OCI-LY7 (cell line): Measurements from ENCODE around the gene CTDSPL. TPM values are rescaled to one million over a fixed set of nuclear protein-coding genes. Genes with fewer than 3 reads are reported as not detected.

Experiments
- BruUV-seq: library from RNA; stranded (reverse); fragments of 400-500 nt; replicated peaks from 2 replicates; lab custom pipeline; 2021; lab: Mats Ljungman, UMichigan
- CTCF ChIA-PET: fragments of 300-600 bp; sonication (Branson Sonifier 250); formaldehyde crosslinking; loops from one replicate; lab custom pipeline; 2022; ENCODE audit warnings: antibody characterized with exemption; ENCODE audit not compliant: unreplicated experiment; lab: Charles Lee
- POLR2A ChIA-PET: fragments of 300-600 bp; sonication (Branson Sonifier 250); formaldehyde crosslinking; loops from one replicate; lab custom pipeline; 2022; ENCODE audit warnings: antibody characterized with exemption; lab: Charles Lee
- DNase-seq: peaks from one replicate; pipeline ENCODE4 v3.0.0-alpha.2; 2015; ENCODE audit warnings: low spot score
- H2AFZ ChIP-seq: fragments of 200-600 bp; sonication (generic), shearing (Covaris generic); 2 replicates; pipeline ENCODE4 v1.6.1; 2014; ENCODE audit warnings: mild to moderate bottlenecking, antibody characterized with exemption, low read length, moderate library complexity
- H3K27ac ChIP-seq: fragments of 200-600 bp; sonication (generic); 2 replicates; pipeline ENCODE4 v1.5.1; 2014; ENCODE audit warnings: mixed run types, low read depth, mild to moderate bottlenecking, moderate library complexity, low read length, inconsistent platforms; ENCODE audit not compliant: poor library complexity, severe bottlenecking
- H3K36me3 ChIP-seq: fragments of 200-600 bp; sonication (generic); 2 replicates; pipeline ENCODE4 v1.6.1; 2014; ENCODE audit warnings: mild to moderate bottlenecking, antibody characterized with exemption, low read length, moderate library complexity, mixed read lengths; ENCODE audit not compliant: insufficient read depth
- H3K4me1 ChIP-seq: fragments of 200-600 bp; sonication (generic); 2 replicates; pipeline ENCODE4 v1.5.1; 2014; ENCODE audit warnings: mild to moderate bottlenecking, low read length; ENCODE audit not compliant: insufficient read depth, poor library complexity, severe bottlenecking
- H3K4me2 ChIP-seq: fragments of 200-600 bp; sonication (generic); 2 replicates; pipeline ENCODE4 v1.6.1; 2014; ENCODE audit warnings: mild to moderate bottlenecking, low read length
- H3K4me3 ChIP-seq: fragments of 200-600 bp; sonication (generic); 2 replicates; pipeline ENCODE4 v1.5.1; 2014; ENCODE audit warnings: mild to moderate bottlenecking, low read depth, low read length; ENCODE audit not compliant: poor library complexity, severe bottlenecking
- H3K79me2 ChIP-seq: fragments of 200-600 bp; sonication (generic); 2 replicates; pipeline ENCODE4 v1.6.1; 2016; ENCODE audit warnings: low read depth, mild to moderate bottlenecking, low read length, moderate library complexity, mixed read lengths; ENCODE audit not compliant: insufficient read depth
- H3K9me2 ChIP-seq: fragments of 200-600 bp; sonication (generic); 2 replicates; pipeline ENCODE4 v1.6.1; 2016; ENCODE audit warnings: mild to moderate bottlenecking, low read length, mixed read lengths; ENCODE audit not compliant: insufficient read depth
- H3K9me3 ChIP-seq: fragments of 200-600 bp; sonication (generic); 2 replicates; pipeline ENCODE4 v1.6.1; 2014; ENCODE audit warnings: mild to moderate bottlenecking, mixed run types, low read length, mixed read lengths
- H4K20me1 ChIP-seq: fragments of 200-600 bp; sonication (generic); 2 replicates; pipeline ENCODE4 v1.6.1; 2014; ENCODE audit warnings: mild to moderate bottlenecking, antibody characterized with exemption, low read length, moderate library complexity, mixed read lengths; ENCODE audit not compliant: insufficient read depth
- EZH2phosphoT487 ChIP-seq: fragments of 200-600 bp; sonication (generic); IDR thresholded peaks from 2 replicates; pipeline ENCODE4 v1.6.1; 2018; ENCODE audit warnings: low read depth, borderline replicate concordance, mild to moderate bottlenecking, mixed run types, antibody characterized with exemption, low read length, moderate library complexity, mixed read lengths
- intact Hi-C: fragments of 100-400 bp; cut with micrococcal nuclease; formaldehyde crosslinking; loops from one replicate; pipeline ENCODE4 v1.10.0; 2022; ENCODE audit not compliant: unreplicated experiment
- total RNA-seq, 2 experiments: library from RNA; depleted of rRNA in 1 of 2; stranded (reverse); fragments of >200 nt in 1 of 2; shearing (Covaris generic) in 1 of 2; gene quantifications; 2 replicates each; pipeline ENCODE4 v1.2.3, GENCODE V29; 2014 to 2022
- TF ChIP-seq, protein P1 (sequence below): fragments of 200-600 bp; sonication (generic); conservative IDR thresholded peaks from 2 replicates; pipeline ENCODE4 v1.5.1; 2014; ENCODE audit warnings: mild to moderate bottlenecking, antibody characterized with exemption, low read length, moderate library complexity, mixed read lengths

Gene CTDSPL
- total RNA-seq, 2 experiments from 2014 or later, result 0.38 TPM; not detected in 1

DNA sequence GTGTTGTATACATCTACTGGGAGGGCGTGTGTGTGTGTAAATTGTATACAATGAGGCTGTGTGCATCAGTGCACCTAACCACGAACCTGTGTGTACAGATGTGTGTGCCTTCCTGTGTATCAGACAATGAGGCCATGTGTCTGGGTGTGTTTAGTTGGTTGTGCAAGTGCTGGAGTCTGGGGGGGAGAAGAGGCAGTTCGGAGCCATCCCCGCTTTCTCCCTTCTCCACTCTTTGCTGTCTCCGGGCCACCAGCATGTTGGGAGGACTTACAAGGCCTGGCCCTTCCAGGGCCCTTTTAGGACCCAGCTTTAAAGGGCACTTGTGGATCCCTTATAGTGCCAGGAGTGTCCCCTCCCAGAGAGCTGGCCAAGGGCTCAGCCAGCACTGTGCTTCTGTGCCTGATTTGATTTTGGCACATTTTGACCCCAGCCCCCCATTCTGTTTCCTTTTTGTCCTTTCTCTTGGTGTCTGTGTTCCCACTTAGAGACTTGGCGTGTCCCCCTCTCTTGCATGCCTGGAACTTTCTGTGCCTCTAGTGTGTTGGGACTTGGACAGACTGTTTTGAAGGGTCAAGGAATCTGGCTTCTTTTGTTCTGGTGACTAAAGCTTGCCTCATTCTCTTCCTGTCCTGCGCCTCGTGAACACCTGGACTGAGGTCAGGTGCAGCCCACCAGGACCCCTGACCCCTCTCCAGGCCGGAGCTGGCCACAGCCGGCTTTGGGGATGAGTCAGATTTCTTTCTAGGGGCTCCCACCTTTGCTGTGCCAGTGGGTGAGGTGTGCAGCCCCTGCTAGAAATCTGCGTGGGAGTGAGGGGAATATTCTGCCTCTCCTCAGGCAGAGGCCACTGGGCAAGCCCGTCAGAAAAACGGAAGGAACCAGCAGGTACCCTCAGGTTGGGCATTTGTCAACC lies 1.5 kb downstream of the CTDSPL start:
- DNase-seq, result no peak
- POLR2A ChIA-PET, result interaction anchor here (0.6 to 1.2 kb wide), 2 partner anchors 11 to 31 kb away, joined by 3 read pairs; no protein-coding TSS in a partner anchor
- TF ChIP-seq EZH2phosphoT487, result no peak
- TF ChIP-seq, protein P1, sequence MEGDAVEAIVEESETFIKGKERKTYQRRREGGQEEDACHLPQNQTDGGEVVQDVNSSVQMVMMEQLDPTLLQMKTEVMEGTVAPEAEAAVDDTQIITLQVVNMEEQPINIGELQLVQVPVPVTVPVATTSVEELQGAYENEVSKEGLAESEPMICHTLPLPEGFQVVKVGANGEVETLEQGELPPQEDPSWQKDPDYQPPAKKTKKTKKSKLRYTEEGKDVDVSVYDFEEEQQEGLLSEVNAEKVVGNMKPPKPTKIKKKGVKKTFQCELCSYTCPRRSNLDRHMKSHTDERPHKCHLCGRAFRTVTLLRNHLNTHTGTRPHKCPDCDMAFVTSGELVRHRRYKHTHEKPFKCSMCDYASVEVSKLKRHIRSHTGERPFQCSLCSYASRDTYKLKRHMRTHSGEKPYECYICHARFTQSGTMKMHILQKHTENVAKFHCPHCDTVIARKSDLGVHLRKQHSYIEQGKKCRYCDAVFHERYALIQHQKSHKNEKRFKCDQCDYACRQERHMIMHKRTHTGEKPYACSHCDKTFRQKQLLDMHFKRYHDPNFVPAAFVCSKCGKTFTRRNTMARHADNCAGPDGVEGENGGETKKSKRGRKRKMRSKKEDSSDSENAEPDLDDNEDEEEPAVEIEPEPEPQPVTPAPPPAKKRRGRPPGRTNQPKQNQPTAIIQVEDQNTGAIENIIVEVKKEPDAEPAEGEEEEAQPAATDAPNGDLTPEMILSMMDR, result no peak
- BruUV-seq, result no TSS peak
- no peaks in the 10 kb centered on the region for H3K9me2 ChIP-seq
- no peak overlapping the region for H3K4me3 ChIP-seq
- H3K79me2 ChIP-seq, result no peaks in the 10 kb centered on the region
- no peaks in the 10 kb centered on the region for H3K9me3 ChIP-seq
- no peaks in the 10 kb centered on the region for H4K20me1 ChIP-seq
- H3K4me1 ChIP-seq, result peaks cover 6% of the 10 kb centered on the region
- H3K4me2 ChIP-seq, result no peak overlapping the region
- CTCF ChIA-PET, result no interaction called here
- H3K36me3 ChIP-seq, result no peaks in the 10 kb centered on the region
- intact Hi-C loops, result no loop called here
- no peak overlapping the region for H2AFZ ChIP-seq
- no peak overlapping the region for H3K27ac ChIP-seq

DNA sequence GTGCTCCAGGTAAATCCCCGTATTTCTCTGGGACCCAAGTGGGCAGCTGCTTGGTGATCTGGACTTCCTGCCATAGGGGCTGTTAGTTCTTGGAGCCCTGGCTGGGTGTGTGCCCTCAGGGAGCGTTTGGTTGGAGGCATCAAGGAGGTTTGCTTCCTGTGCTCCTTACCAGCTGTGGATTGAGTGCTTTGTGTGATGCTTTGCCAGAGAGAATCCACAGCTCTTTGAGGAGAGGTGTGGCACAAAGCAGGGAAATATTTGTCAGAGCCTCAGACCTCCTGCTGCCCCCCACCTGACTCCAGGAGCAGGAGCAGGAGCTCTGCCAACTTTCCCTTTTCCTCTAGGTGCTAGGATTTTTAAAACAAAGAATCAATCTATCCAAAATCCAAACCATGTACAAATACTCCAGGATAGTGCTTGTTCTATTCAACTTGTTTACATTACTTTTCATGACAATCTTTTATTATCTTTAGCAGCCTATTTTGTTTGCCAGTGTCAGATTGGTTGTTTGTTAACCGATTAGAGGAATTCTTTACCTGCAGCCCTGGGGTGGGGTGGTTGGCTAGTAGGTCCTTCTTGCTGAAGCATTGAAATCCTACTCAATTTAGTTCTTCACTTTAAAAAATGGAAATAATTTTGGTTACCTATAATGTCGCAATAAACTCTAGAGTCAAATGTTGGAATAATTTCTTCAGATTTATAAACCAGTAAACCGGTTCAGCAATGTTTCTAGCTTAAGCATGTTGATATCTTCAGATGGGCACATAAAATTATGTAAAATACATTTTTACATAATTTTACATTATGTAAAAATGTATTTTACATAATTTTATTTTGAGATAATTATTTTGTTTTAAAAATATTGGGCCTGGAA lies 2.5 kb downstream of the CTDSPL start:
- CTCF ChIA-PET, result no interaction called here
- POLR2A ChIA-PET, result interaction anchor here (0.6 to 1.2 kb wide), 2 partner anchors 10 to 32 kb away, joined by 3 read pairs; no protein-coding TSS in a partner anchor
- TF ChIP-seq, protein P1, result no peak
- TF ChIP-seq EZH2phosphoT487, result no peak
- H4K20me1 ChIP-seq, result no peaks in the 10 kb centered on the region
- DNase-seq, result no peak
- no peak overlapping the region for H3K27ac ChIP-seq
- H2AFZ ChIP-seq, result no peak overlapping the region
- no peaks in the 10 kb centered on the region for H3K9me2 ChIP-seq
- no peak overlapping the region for H3K4me2 ChIP-seq
- no TSS peak for BruUV-seq
- no peaks in the 10 kb centered on the region for H3K79me2 ChIP-seq
- no peaks in the 10 kb centered on the region for H3K36me3 ChIP-seq
- no peaks in the 10 kb centered on the region for H3K9me3 ChIP-seq
- peaks cover 6% of the 10 kb centered on the region for H3K4me1 ChIP-seq
- intact Hi-C loops, result no loop called here
- no peak overlapping the region for H3K4me3 ChIP-seq
